DND-41 (cell line): ENCODE results near the gene MIX23.

Source experiments
- ATAC-seq: fragments of 200-7000 bp; cut with Tn5 transposase; 3 replicates; pipeline ENCODE4 v1.9.1; 2021; ENCODE audit warnings: low read depth; ENCODE audit not compliant: insufficient read depth
- DNase-seq: peaks from one replicate; pipeline ENCODE4 v3.0.0-alpha.2; 2020
- H2AFZ ChIP-seq: 2 replicates; pipeline ENCODE4 v1.6.0; 2012; ENCODE audit warnings: low read depth, low read length
- H3K27ac ChIP-seq: 2 replicates; pipeline ENCODE4 v1.5.1; 2012; ENCODE audit warnings: low read length, inconsistent platforms
- H3K27me3 ChIP-seq: fragments of 200-600 bp; sonication (generic); 2 replicates; pipeline ENCODE4 v1.6.0; 2012; ENCODE audit warnings: low read length, mild to moderate bottlenecking, inconsistent platforms; ENCODE audit not compliant: insufficient read depth, poor library complexity
- H3K36me3 ChIP-seq: 2 replicates; pipeline ENCODE4 v1.5.1; 2012; ENCODE audit warnings: low read length, inconsistent platforms; ENCODE audit not compliant: insufficient read depth
- H3K4me1 ChIP-seq: 2 replicates; pipeline ENCODE4 v1.5.1; 2012; ENCODE audit warnings: mild to moderate bottlenecking, low read length; ENCODE audit not compliant: insufficient read depth
- H3K4me2 ChIP-seq: 2 replicates; pipeline ENCODE4 v1.6.0; 2012; ENCODE audit warnings: mild to moderate bottlenecking, moderate library complexity, low read length, inconsistent platforms; ENCODE audit not compliant: insufficient read depth
- H3K4me3 ChIP-seq, 2 experiments: fragments of 200-600 bp in 1 of 2; shearing (Covaris generic) in 1 of 2; 2 replicates each; pipeline ENCODE4 v1.5.1; 2012 to 2016; ENCODE audit warnings: inconsistent platforms in 2 of 2, low read length in 2 of 2, mild to moderate bottlenecking in 2 of 2, low read depth in 1 of 2, moderate library complexity in 1 of 2
- H3K79me2 ChIP-seq: 2 replicates; pipeline ENCODE4 v1.6.0; 2012; ENCODE audit warnings: low read length, inconsistent platforms; ENCODE audit not compliant: insufficient read depth
- H3K9ac ChIP-seq: 2 replicates; pipeline ENCODE4 v1.6.0; 2012; ENCODE audit warnings: low read depth, mild to moderate bottlenecking, inconsistent platforms, low read length, moderate library complexity
- H3K9me3 ChIP-seq: 2 replicates; pipeline ENCODE4 v1.5.1; 2012; ENCODE audit warnings: low read length, moderate library complexity, mild to moderate bottlenecking, inconsistent platforms; ENCODE audit not compliant: insufficient read depth, severe bottlenecking
- H4K20me1 ChIP-seq: 2 replicates; pipeline ENCODE4 v1.6.0; 2012; ENCODE audit warnings: low read length; ENCODE audit not compliant: insufficient read depth
- EZH2 ChIP-seq: IDR thresholded peaks from 3 replicates; pipeline ENCODE4 v1.6.1; 2012; ENCODE audit warnings: borderline replicate concordance, low read depth, mild to moderate bottlenecking, moderate library complexity, low read length, inconsistent platforms; ENCODE audit not compliant: severe bottlenecking
- TF ChIP-seq, protein P1 (sequence below): IDR thresholded peaks from 2 replicates; pipeline ENCODE4 v1.5.1; 2012; ENCODE audit warnings: borderline replicate concordance, low read length, moderate library complexity, mild to moderate bottlenecking; ENCODE audit not compliant: poor library complexity, severe bottlenecking; ENCODE audit errors: extremely low read depth

The MIX23 gene

GRCh38 chr3:122383771-122384697 is 1.0 kb upstream of the MIX23 start, which contains the start of gene FAM162A:
Gene FAM162A (plus strand): TSS chr3:122384182. CDS start chr3:122384266, 84 bp downstream.
- Histone ChIP-seq H3K79me2 (peaks cover 95% of the 10 kb centered on the region), H3K9me3 (no peaks in the 10 kb centered on the region), H3K4me1 (peaks cover 81% of the 10 kb centered on the region), H4K20me1 (no peaks in the 10 kb centered on the region), H3K4me3 (peak within 1 kb of the TSS; percentile 73 to 83), H3K4me2 (peak within 1 kb of the TSS; percentile 74), H3K36me3 (peaks cover 10% of the 10 kb centered on the region; the same call in 1 of the 2 replicates), H3K27ac (peak within 1 kb of the TSS; percentile 75), H2AFZ (peak within 1 kb of the TSS; percentile 88), H3K9ac (peak within 1 kb of the TSS; percentile 59), H3K27me3 (no peaks in the 10 kb centered on the region)
- DNase-seq (peak; percentile 94), ATAC-seq (peak; percentile 93)
- no peak for TF ChIP-seq EZH2
- TF ChIP-seq, protein P1, sequence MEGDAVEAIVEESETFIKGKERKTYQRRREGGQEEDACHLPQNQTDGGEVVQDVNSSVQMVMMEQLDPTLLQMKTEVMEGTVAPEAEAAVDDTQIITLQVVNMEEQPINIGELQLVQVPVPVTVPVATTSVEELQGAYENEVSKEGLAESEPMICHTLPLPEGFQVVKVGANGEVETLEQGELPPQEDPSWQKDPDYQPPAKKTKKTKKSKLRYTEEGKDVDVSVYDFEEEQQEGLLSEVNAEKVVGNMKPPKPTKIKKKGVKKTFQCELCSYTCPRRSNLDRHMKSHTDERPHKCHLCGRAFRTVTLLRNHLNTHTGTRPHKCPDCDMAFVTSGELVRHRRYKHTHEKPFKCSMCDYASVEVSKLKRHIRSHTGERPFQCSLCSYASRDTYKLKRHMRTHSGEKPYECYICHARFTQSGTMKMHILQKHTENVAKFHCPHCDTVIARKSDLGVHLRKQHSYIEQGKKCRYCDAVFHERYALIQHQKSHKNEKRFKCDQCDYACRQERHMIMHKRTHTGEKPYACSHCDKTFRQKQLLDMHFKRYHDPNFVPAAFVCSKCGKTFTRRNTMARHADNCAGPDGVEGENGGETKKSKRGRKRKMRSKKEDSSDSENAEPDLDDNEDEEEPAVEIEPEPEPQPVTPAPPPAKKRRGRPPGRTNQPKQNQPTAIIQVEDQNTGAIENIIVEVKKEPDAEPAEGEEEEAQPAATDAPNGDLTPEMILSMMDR: peak; percentile 78

DNA sequence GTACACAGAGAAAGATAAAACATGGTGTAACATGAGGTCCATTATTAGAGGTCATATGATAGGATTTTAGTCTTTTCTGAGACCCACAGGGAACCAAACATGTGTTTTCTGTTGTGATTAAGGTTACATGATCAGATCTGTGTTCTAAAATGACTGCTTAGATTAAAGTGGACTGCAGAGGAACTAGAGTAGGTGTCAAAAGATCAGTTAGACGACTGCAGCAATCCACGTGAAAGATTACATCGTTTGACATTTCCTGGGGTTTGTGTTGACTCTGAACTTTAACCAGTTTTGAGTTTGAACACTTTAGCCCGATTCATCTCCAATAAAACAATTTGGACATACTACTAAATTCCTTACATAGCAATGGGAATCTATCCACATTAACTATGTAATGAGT is 5.1 kb downstream of the MIX23 start:
- H4K20me1 ChIP-seq: no peaks in the 10 kb centered on the region
- peaks cover 91% of the 10 kb centered on the region for H3K79me2 ChIP-seq
- H3K9ac ChIP-seq: no peak overlapping the region
- no peak overlapping the region for H3K4me3 ChIP-seq
- H3K4me1 ChIP-seq: peaks cover 44% of the 10 kb centered on the region
- no peak overlapping the region for H2AFZ ChIP-seq
- TF ChIP-seq, protein P1: no peak
- no peak for TF ChIP-seq EZH2
- ATAC-seq: no peak
- H3K4me2 ChIP-seq: no peak overlapping the region
- peak; percentile 17 for DNase-seq
- H3K27ac ChIP-seq: no peak overlapping the region
- H3K27me3 ChIP-seq: no peaks in the 10 kb centered on the region
- 0 out of 2 replicates have a peak, but pooled peaks cover 3% of the 10 kb centered on the region for H3K36me3 ChIP-seq
- no peaks in the 10 kb centered on the region for H3K9me3 ChIP-seq

GRCh38 chr3:122374034-122374433 is 9.0 kb downstream of the MIX23 start:
- H3K9me3 ChIP-seq: no peaks in the 10 kb centered on the region
- DNase-seq (no peak), ATAC-seq (no peak)
- no peak overlapping the region for H3K9ac ChIP-seq
- no peak overlapping the region for H2AFZ ChIP-seq
- H3K4me3 ChIP-seq: no peak overlapping the region
- H3K79me2 ChIP-seq: peaks cover 61% of the 10 kb centered on the region
- peaks cover 10% of the 10 kb centered on the region; the same call in 1 of the 2 replicates for H3K4me1 ChIP-seq
- H4K20me1 ChIP-seq: no peaks in the 10 kb centered on the region
- no peak overlapping the region for H3K4me2 ChIP-seq
- peaks cover 34% of the 10 kb centered on the region; the same call in 1 of the 2 replicates for H3K36me3 ChIP-seq
- no peaks in the 10 kb centered on the region for H3K27me3 ChIP-seq
- no peak overlapping the region for H3K27ac ChIP-seq
- TF ChIP-seq EZH2: no peak
- TF ChIP-seq, protein P1: no peak
